PC-3 (cell line): Measurements from ENCODE around the gene POU2AF3. TPM values are rescaled to one million over a fixed set of nuclear protein-coding genes. Genes with fewer than 3 reads are reported as not detected.
A peak's percentile ranks its signal among the peaks of the same experiment; 100 is the strongest.

Source experiments
- ATAC-seq: fragments of 200-7000 bp; cut with Tn5 transposase; 2 replicates; pipeline ENCODE4 v1.9.1; 2020; ENCODE audit warnings: mild to moderate bottlenecking, moderate library complexity
- BruUV-seq: library from RNA; stranded (reverse); fragments of 400-500 nt; replicated peaks from 2 replicates; lab custom pipeline; 2021; lab: Mats Ljungman, UMichigan
- CTCF ChIA-PET: fragments of 300-600 bp; sonication (Branson Sonifier 250); formaldehyde crosslinking; loops from one replicate; lab custom pipeline; 2022; ENCODE audit warnings: antibody characterized with exemption; lab: Charles Lee
- POLR2A ChIA-PET: fragments of 300-600 bp; sonication (Branson Sonifier 250); formaldehyde crosslinking; loops from one replicate; lab custom pipeline; 2022; ENCODE audit warnings: antibody characterized with exemption; ENCODE audit not compliant: unreplicated experiment; lab: Charles Lee
- DNase-seq: peaks from one replicate; pipeline ENCODE4 v3.0.0-alpha.2; 2015
- H2AFZ ChIP-seq: fragments of 300-600 bp; sonication (generic); 2 replicates; pipeline ENCODE4 v1.6.0; 2016; ENCODE audit warnings: antibody characterized with exemption, low read length
- H3F3A ChIP-seq: fragments of 300-600 bp; sonication (generic); one replicate; pipeline ENCODE4 v1.6.0; 2017; ENCODE audit warnings: antibody characterized with exemption, low read length, control low read depth, mild to moderate bottlenecking; ENCODE audit not compliant: unreplicated experiment
- H3K27ac ChIP-seq: fragments of 300-600 bp; sonication (generic); 2 replicates; pipeline ENCODE4 v1.5.1; 2016; ENCODE audit warnings: mild to moderate bottlenecking, low read length
- H3K27me3 ChIP-seq: fragments of 300-600 bp; sonication (generic); 2 replicates; pipeline ENCODE4 v1.6.1; 2016; ENCODE audit warnings: low read length, mixed read lengths
- H3K36me3 ChIP-seq: fragments of 300-600 bp; sonication (generic); 2 replicates; pipeline ENCODE4 v1.6.1; 2016; ENCODE audit warnings: low read depth, mixed run types, low read length, mixed read lengths
- H3K4me1 ChIP-seq: fragments of 300-600 bp; sonication (generic); 2 replicates; pipeline ENCODE4 v1.5.1; 2016; ENCODE audit warnings: low read length; ENCODE audit not compliant: insufficient read depth
- H3K4me2 ChIP-seq: fragments of 300-600 bp; sonication (generic); 2 replicates; pipeline ENCODE4 v1.6.0; 2016; ENCODE audit warnings: low read length
- H3K4me3 ChIP-seq: fragments of 300-600 bp; sonication (generic); 2 replicates; pipeline ENCODE4 v1.5.1; 2016; ENCODE audit warnings: mild to moderate bottlenecking, low read length, mixed read lengths
- H3K79me2 ChIP-seq: fragments of 300-600 bp; sonication (generic); 2 replicates; pipeline ENCODE4 v1.6.1; 2017; ENCODE audit warnings: low read length, mixed read lengths
- H3K9ac ChIP-seq: fragments of 300-600 bp; sonication (generic); 2 replicates; pipeline ENCODE4 v1.6.0; 2016; ENCODE audit warnings: mild to moderate bottlenecking, low read length
- H3K9me2 ChIP-seq: fragments of 300-600 bp; sonication (generic); replicated peaks from 2 replicates; pipeline ENCODE4 v1.6.1; 2016; ENCODE audit warnings: mixed run types, low read length, mixed read lengths
- H3K9me3 ChIP-seq: fragments of 300-600 bp; sonication (generic); 2 replicates; pipeline ENCODE4 v1.6.1; 2016; ENCODE audit warnings: low read length, mixed read lengths
- H4K20me1 ChIP-seq: fragments of 300-600 bp; sonication (generic); 2 replicates; pipeline ENCODE4 v1.6.1; 2016; ENCODE audit warnings: low read length, mixed read lengths
- CTCF ChIP-seq: fragments of 300-600 bp; sonication (generic); conservative IDR thresholded peaks from 2 replicates; pipeline ENCODE4 v1.5.1; 2017; ENCODE audit warnings: antibody characterized with exemption, low read depth, mild to moderate bottlenecking, low read length
- EZH2 ChIP-seq: fragments of 300-600 bp; sonication (generic); IDR thresholded peaks from one replicate; pipeline ENCODE4 v1.6.1; 2017; ENCODE audit warnings: antibody characterized with exemption, mild to moderate bottlenecking, low read length; ENCODE audit not compliant: unreplicated experiment
- EZH2phosphoT487 ChIP-seq: fragments of 300-600 bp; sonication (generic); IDR thresholded peaks from 2 replicates; pipeline ENCODE4 v1.6.1; 2018; ENCODE audit warnings: mild to moderate bottlenecking, antibody characterized with exemption, low read length, borderline replicate concordance
- intact Hi-C: fragments of 100-400 bp; cut with micrococcal nuclease; formaldehyde crosslinking; loops from 2 replicates; pipeline ENCODE4 v1.9.0; 2023
- total RNA-seq: library from RNA; depleted of rRNA; stranded (reverse); fragments of >200 nt; gene quantifications from 2 replicates; pipeline ENCODE4 v1.2.3, GENCODE V29; 2014

The POU2AF3 gene
- total RNA-seq, 1 experiment from 2014 or later: not detected

DNA sequence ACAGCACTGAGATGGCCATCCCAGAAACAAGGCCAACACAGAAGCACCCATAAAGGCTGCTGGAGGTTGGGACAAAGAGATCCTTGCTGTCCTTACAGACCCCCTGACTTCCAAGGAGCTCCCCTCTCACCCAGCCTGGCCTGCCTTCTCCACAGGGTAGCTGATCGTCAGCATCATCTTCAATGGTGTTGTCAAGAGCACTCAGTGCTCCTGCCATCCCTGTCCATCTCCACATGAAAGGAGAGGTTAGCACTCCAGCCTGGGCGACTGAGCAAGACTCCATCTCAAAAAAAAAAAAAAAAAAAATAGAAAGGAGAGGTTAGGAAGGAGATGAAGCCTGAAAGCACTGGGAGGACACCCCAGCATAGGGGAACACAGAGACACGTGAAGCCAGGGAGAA lies 2.1 kb upstream of the POU2AF3 start:
- no peak for TF ChIP-seq EZH2phosphoT487
- no peak for TF ChIP-seq EZH2
- no peak for TF ChIP-seq CTCF
- intact Hi-C loops: no loop called here
- no peaks in the 10 kb centered on the region for H4K20me1 ChIP-seq
- H3K27ac ChIP-seq: no peak overlapping the region
- BruUV-seq: no TSS peak
- no peaks in the 10 kb centered on the region for H3K9me2 ChIP-seq
- H3K9ac ChIP-seq: no peak overlapping the region
- H3K27me3 ChIP-seq: peaks cover 36% of the 10 kb centered on the region
- H3K4me3 ChIP-seq: no peak overlapping the region
- H3K9me3 ChIP-seq: no peaks in the 10 kb centered on the region
- H3K79me2 ChIP-seq: no peaks in the 10 kb centered on the region
- POLR2A ChIA-PET: no interaction called here
- H3F3A ChIP-seq: no peaks in the 10 kb centered on the region
- H3K36me3 ChIP-seq: no peaks in the 10 kb centered on the region
- H2AFZ ChIP-seq: no peak overlapping the region
- DNase-seq (no peak), ATAC-seq (no peak)
- H3K4me2 ChIP-seq: no peak overlapping the region
- CTCF ChIA-PET: interaction anchor here (0.7 kb wide), 1 partner anchor 155 kb away, joined by 3 read pairs; no protein-coding TSS in a partner anchor
- H3K4me1 ChIP-seq: no peaks in the 10 kb centered on the region

DNA sequence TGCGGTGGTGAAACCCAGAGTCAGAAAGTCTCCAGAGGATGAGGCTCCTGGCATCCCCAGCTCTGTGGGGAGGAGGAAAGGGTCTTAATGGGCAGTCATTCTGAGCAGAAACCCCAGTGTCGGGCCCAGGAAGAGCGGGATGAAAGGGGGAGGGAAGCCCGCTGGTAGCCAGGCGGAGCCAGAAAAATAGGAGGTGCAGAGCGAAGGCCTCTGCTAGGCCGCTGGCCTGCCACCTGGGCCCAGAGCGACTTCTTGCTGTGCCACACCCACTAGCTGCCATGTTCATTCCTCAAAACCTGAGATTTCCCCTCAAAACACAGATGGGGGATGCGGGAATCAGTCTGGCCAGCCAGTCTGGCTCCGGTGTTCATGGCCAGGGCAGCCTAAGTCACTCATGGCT lies 650 bp upstream of the POU2AF3 start:
- no peaks in the 10 kb centered on the region for H3F3A ChIP-seq
- no peak overlapping the region for H3K4me3 ChIP-seq
- H2AFZ ChIP-seq: no peak overlapping the region
- ChIA-PET POLR2A (no interaction called here), CTCF (no interaction called here)
- H3K9me2 ChIP-seq: no peaks in the 10 kb centered on the region
- H3K4me2 ChIP-seq: no peak overlapping the region
- no peaks in the 10 kb centered on the region for H3K36me3 ChIP-seq
- no TSS peak for BruUV-seq
- H4K20me1 ChIP-seq: no peaks in the 10 kb centered on the region
- no peak for DNase-seq
- H3K9ac ChIP-seq: no peak overlapping the region
- no peak for TF ChIP-seq EZH2
- no peak for TF ChIP-seq EZH2phosphoT487
- TF ChIP-seq CTCF: no peak
- no peak overlapping the region for H3K27ac ChIP-seq
- H3K27me3 ChIP-seq: peaks cover 50% of the 10 kb centered on the region
- no peaks in the 10 kb centered on the region for H3K4me1 ChIP-seq
- no peak for ATAC-seq
- no peaks in the 10 kb centered on the region for H3K9me3 ChIP-seq
- intact Hi-C loops: no loop called here
- H3K79me2 ChIP-seq: no peaks in the 10 kb centered on the region

DNA sequence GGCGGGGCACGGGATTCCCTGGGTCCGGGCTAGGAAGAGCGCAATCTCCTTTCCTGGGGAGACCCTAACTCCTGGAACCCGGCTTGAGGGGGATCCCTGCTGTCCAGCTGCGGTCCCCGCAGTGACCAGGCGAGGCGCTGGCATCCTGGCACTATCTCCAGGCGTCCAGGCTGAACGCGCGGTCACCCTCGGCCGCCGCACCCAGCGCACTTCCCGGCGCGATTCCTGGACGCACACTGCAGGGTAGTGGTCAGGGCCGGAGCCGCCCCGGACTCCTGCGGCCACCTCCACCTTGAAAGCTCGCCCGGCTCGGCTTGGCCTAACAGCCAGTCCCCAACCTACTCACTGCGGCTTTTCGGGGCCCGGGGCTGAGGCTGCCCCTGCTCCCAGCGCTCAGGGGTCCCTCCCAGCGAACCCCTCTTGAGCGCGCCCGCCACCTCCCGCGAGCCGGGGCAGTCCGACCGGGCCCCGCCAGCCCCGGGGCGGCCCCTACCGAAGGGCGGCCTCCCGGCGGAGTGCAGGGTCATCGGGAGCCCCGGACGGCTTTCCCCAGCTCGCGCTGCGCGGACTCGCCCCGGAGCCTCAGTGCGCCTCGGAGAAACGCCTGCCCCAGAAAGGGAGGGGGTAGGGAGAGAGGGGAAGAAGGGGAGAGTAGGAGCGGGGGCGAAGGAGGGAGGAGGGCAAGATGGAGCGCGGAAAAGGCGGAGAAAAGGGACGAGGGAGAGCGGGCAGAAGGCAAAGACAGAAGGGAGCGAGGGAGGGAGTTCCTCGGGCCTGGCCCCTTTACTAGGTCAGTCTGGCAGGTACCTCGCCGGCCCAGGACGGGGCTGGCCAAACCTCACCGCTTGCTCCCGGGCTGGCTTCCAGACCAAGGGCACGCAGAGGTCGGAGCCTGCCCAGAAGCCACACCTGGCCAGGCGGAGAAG lies 1.0 kb downstream of the POU2AF3 start:
- CTCF ChIA-PET: no interaction called here
- POLR2A ChIA-PET: no interaction called here
- peak overlapping the region; percentile 86 for H2AFZ ChIP-seq

More for the DNA sequence above, 1.0 kb downstream of the POU2AF3 start:
- no peaks in the 10 kb centered on the region for H3K9me2 ChIP-seq
- ATAC-seq: peak; percentile 70
- no peaks in the 10 kb centered on the region for H3K36me3 ChIP-seq
- H3F3A ChIP-seq: no peaks in the 10 kb centered on the region
- H3K9me3 ChIP-seq: no peaks in the 10 kb centered on the region
- H3K27me3 ChIP-seq: peaks cover 60% of the 10 kb centered on the region
- peak; percentile 43 for DNase-seq
- TF ChIP-seq EZH2 (peak; percentile 91), CTCF (peak; percentile 57), EZH2phosphoT487 (0 out of 2 replicates have a peak, but pooled peaks have one; percentile 52)
- no peaks in the 10 kb centered on the region for H3K79me2 ChIP-seq
- BruUV-seq: no TSS peak
- H3K4me1 ChIP-seq: no peaks in the 10 kb centered on the region; the same call in 1 of the 2 replicates
- H3K9ac ChIP-seq: peak overlapping the region; percentile 9; the same call in 1 of the 2 replicates
- no peaks in the 10 kb centered on the region for H4K20me1 ChIP-seq
- intact Hi-C loops: no loop called here
- H3K4me2 ChIP-seq: peak overlapping the region; percentile 82
- H3K27ac ChIP-seq: no peak overlapping the region
- peak overlapping the region; percentile 66 for H3K4me3 ChIP-seq
